Measurements from ENCODE around the gene ATP2A3.
"Not testable (repeated sequence)": the region's sequence is repeated elsewhere in the genome, so short reads cannot be mapped to it uniquely, and the experiment has no call there.

Gene ATP2A3

DNA sequence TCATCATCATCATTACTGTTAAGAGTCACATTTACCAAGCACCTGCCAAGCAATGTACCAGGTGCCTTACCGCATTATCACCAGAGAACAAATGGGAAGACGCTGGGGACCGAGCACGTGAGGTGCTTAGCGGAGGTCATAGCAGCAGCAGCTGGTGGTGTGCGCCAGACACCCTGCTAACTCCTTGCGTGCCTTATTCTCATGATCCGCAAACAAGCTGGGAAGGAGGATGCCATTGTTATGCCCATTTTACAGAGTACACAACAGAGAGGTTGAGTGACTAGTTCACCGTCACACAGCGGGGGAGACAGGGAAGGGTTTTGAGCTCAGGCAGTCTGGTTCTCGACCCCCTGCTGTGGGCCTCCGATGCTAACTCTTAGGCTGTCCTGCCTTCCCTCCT lies 7.3 kb downstream of the ATP2A3 start:
- in situ Hi-C loops (cut with MboI; ENCODE audit: low sequenced_read_pairs): no loop called here

DNA sequence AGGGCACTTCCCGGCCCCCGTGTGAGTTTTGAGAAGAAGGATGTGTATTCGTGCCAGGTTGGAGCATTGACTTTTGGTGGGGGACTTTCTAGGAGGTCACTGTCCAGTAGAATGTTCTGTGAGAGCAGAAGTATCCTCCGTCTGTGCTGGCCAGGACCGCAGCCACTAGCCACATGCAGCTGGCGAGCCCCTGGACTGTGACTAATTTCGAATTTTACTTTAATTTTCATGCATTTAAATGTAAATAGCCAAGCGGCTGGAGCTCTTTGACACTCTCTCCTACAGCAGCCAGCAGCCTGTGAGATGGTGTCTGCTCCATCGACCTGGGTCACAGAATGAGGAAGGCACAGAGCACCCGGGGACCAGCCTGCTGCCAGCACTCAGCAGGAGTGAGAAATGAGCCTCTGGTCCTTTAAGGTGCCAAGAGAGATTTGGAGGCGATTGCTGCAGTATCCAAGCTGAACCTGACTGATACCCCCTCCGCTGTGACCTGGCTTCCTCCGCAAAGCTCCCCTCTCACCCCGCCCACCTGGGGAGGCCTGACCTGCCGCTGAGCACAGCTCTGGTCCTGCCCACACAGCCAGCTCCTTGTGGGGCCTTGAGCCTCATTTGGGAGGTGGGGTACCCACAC lies 7.8 kb downstream of the ATP2A3 start:
- in situ Hi-C loops (cut with MboI; ENCODE audit: low sequenced_read_pairs): no loop called here

DNA sequence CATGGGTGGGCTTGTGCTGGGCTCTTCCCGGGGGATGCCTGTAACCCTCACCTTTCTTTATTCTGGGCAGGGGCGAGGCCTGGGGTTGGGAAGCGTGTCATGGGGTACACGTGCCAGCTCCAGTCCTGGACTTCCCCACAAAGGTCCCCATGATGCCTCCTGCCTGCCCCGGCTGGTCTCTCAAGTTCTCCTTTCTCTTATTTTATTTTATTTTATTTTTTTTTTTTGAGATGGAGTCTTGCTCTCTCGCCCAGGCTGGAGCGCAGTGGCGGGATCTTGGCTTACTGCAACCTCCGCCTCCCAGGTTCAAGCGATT lies 8.6 kb downstream of the ATP2A3 start:
- in situ Hi-C loops (cut with MboI; ENCODE audit: low sequenced_read_pairs): no loop called here

DNA sequence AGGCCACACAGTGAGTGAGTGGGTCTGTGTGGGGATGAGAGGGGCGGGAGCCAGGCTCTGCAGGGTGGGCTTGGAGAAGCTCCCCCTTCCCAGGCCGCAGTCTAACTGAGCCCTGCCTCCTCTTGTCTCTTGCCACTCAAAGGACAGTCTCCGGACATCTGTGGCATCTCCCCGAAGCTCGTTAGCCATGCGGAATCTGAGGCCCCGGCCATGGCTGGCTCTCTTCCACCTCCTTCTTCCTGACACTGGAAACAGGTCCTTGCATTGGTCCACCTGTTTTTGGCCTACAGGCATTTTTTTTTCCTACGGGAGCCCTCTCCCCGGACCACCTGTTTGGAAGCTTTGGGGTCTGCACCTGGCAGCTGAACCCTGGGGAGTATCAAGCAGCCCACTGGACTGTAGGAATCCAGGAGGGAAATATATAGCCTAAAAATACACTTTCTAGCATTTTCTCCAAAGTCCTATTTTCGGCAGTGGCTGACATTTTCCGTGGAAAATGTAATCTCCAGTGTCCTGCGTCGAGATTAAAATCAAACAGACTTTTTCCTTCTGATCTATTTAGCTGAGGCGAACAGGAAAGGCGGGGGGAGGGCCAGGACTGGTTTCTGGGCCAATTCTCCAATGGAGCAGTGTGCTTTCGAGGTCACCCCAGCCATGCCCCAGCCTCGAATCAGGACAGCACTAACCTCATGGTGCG lies 9.1 kb downstream of the ATP2A3 start:
- in situ Hi-C loops (cut with MboI; ENCODE audit: low sequenced_read_pairs): no loop called here

DNA sequence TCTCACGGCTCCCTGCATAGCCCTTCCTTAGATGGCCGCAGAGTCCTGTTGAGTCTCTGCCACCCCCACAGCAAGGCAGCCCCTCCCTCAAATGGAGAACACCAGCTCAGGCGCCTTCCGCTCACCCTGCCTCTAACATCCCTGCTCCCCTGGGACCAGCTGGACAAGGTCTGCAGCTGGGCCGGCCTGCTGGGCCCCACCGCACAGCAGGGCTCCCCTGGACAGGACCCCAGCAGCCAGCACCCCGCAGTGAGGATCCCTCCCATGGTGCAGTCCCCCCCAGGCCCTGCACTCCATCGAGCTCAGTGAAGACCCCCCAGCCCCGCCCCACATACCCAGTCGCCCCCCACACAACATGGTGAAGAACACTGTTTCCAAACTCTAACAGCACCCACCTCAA lies 10.2 kb downstream of the ATP2A3 start:
- in situ Hi-C loops (cut with MboI; ENCODE audit: low sequenced_read_pairs): no loop called here

DNA sequence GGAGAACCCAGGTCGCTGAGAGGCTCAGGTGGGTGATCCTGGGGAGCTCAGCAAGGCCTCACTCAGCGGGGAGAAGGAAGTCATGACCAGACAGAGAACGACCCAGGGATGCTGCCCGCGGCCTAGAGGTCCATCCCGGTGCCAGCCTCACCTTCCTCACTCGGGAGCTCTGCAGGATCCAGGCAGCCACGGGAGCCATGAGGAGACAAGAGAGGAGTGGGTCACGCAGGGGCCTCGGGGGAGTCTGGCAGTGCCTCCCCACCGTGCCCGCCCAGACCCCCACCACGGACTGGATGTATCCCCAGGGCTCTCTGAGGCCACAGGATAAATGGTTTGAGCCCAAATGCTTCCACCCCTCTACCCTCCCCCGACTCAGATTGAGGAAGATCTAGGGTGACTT lies 10.7 kb downstream of the ATP2A3 start:
- in situ Hi-C loops (cut with MboI; ENCODE audit: low sequenced_read_pairs): no loop called here

DNA sequence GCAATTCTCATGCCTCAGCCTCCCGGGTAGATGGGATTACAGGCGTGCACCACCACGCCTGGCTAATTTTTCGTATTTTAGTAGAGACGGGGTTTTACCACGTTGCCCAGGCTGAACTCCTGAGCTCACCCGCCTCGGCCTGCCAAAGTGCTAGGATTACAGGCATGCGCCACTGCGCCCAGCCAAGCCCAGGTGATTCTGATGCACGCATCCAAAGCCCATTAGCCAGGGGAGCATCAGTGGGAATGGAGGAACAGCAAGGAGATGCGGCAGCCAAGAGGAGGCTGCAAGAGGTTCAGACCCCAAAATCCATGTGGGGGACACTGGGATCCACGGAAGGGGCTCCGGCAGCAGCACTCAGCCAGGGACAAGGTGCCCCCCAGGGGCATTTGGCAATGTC lies 12.1 kb downstream of the ATP2A3 start:
- in situ Hi-C loops (cut with MboI; ENCODE audit: low sequenced_read_pairs): no loop called here

DNA sequence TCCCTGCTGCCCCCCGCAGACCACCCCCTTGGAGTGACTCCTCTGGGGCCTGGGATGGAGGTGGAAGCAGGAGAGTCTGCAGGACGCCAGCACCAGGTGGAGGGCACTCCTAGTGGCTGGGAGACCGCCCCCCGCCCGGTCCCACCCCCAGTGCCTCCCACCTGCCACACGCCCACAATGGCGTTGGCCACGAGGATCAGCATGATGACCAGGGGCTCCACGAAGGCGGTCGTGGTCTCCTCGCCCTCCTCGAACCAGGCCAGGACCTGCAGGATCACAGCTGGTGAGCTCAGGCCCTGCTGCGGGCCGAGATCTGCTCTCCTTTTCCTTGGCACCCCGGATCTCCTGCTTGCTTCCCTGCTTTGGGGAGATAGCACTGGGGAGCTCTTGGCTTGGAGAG lies 12.8 kb downstream of the ATP2A3 start:
- in situ Hi-C loops (cut with MboI; ENCODE audit: low sequenced_read_pairs): no loop called here

DNA sequence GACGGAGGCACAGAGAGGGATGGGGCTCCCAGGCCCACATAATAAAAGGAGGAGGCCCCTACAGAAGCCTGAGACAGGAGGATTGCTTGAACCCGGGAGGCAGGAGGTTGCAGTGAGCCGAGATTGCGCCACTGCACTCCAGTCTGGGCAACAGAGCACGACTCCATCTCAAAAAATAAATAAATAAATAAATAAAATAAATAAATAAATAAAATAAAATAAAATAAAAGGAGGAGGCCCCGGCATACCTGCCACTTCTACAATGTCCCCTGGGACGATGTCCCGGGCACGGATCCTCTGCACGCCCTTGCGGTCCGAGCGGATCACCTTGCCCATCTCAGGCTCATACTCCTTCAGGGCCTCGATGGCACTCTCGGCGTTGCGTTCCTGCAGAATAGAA lies 13.2 kb downstream of the ATP2A3 start:
- in situ Hi-C loops (cut with MboI; ENCODE audit: low sequenced_read_pairs): no loop called here

DNA sequence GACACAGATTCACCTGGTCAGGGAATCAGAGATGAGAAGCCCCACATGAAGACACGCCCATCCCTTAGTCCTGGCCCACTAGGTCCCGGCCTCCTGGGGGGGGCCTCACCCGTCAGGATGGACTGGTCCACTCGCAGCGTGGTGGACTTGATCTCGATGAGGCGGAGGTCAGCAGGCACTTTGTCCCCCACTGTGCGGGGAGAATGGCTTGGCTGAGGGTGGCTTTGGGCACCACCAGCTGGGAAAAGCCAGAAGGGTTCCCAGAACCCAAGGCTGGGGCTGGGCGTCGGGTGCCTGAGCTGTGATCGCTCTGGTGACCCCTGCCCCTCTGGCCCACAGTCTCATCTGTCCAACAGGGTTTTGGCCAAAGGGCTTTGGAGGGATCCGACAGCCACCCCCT lies 13.7 kb downstream of the ATP2A3 start:
- in situ Hi-C loops (cut with MboI; ENCODE audit: low sequenced_read_pairs): no loop called here

DNA sequence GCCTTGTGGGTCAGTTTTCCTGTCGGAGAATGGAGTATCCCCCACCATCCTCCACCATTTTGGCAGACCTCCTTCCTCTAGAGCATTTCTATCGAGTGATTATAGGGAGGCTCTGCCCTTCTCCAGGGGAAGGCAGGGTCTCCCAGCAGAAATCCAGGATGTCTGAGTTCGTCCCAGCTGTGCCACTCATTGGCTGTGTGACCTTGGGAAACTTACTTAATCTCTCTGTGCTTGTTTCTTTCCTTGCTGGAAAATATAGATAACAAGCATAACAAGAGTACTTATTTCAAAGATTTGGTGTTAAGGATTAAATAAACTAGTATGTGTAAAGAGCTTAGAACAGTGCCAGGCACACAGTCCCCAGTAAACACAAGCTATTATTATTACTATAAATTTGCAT lies 14.8 kb downstream of the ATP2A3 start:
- in situ Hi-C loops (cut with MboI; ENCODE audit: low sequenced_read_pairs): no loop called here

DNA sequence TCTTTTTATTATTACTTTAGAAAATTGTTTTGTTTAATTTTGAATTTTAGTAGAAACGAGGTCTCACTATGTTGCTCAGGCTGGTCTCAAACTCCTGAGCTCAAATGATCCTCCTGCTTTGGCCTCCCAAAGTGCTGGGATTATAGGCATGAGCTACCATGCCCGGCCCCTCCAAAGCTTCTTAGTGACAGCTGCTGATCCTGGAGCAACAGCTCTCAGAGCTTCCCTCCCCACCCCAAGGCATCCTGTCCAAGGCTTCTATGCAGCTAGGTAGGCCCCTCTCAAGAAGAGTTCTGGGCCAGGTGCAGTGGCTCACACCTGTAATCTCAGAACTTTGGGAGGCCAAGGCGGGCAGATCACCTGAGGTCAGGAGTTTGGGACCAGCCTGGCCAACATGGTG lies 15.7 kb downstream of the ATP2A3 start:
- in situ Hi-C loops (cut with MboI; ENCODE audit: low sequenced_read_pairs): not testable (repeated sequence)

DNA sequence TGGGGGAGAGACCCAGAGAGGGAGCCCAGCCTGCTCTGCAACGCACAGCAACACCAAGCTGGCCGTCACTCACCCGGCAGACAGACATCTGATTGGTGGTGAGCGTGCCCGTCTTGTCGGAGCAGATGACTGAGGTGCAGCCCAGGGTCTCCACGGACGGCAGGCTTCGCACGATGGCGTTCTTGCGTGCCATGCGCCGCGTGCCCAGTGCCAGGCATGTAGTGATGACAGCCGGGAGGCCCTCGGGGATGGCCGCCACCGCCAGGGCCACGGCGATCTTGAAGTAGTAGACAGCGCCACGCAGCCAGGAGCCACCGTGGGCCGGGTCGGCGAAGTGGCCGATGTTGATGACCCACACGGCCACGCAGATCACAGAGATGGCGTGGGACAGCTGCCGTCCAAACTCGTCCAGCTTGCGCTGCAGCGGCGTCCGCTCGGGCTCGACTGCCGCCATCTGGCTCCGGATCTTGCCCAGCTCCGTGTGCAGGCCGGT lies 16.9 kb downstream of the ATP2A3 start:
- in situ Hi-C loops (cut with MboI; ENCODE audit: low sequenced_read_pairs): no loop called here

DNA sequence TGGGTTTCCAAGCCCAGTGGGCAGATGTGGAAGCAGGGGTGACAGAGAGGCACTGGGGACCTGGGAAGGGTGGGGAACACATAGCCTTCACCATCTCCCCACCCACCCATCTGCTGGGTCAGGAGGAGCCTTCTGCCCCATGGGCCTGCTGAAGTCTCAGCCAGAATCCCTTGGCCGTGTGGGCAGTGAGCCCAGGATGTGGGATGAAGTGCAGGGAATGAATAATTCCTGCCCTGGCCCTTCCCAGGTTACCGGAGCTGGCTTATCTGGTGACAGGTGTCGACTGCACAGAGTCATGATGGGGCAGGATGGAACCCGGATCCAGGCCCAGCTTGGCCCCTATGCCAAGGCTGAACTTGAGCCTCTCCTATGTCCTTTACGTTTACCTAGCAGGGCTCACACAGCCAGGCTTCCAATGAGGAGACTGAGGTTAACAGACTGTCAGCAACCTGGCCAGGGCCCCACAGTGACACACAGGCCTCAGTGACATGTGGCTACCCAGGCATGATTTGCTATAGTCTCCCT lies 17.5 kb downstream of the ATP2A3 start:
- in situ Hi-C loops (cut with MboI; ENCODE audit: low sequenced_read_pairs): no loop called here

DNA sequence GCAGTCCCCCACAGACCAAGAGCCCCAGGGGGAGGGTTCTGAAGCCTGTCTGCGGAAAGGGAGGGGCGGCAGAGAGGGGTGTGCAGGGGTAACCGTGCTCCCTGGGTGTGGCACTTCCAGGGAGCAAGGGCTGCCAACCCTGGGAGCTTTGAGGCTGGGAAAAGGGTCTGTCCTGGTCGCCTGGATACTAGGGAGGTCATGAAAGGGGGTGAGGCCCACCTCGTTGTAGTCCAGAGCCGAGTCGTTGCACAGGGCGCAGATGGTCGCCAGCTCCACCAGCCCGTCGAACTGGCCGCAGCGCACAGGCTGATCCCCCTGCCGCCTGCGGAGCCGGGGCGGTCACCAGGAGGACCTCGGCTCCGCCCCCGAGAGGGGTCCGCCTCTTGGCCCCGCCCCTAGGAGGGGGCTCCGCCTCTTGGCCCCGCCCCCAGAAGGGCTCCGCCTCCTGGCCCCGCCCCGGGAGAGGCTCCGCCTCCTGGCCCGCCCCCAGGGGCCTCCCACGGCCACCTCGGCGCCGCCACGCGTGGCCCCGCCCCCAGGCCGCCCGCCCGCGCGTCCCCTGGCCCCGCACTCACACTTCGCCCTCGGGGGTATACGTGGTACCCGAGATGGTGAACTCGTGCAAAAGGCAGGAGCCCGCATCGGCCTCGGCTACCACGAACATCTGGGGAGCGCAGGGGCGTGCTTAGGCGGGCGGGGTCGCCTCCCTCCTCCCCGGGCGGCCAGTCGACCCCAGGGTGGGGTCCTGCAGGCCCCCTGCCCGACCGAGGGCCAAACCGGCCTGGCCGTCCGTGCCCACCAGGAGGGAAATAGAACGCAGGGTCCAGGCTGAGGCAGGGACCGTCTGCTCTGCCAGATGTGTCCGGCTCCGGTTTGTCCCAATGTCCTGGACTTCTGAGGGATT lies 19.5 kb downstream of the ATP2A3 start:
- in situ Hi-C loops (cut with MboI; ENCODE audit: low sequenced_read_pairs): no loop called here

DNA sequence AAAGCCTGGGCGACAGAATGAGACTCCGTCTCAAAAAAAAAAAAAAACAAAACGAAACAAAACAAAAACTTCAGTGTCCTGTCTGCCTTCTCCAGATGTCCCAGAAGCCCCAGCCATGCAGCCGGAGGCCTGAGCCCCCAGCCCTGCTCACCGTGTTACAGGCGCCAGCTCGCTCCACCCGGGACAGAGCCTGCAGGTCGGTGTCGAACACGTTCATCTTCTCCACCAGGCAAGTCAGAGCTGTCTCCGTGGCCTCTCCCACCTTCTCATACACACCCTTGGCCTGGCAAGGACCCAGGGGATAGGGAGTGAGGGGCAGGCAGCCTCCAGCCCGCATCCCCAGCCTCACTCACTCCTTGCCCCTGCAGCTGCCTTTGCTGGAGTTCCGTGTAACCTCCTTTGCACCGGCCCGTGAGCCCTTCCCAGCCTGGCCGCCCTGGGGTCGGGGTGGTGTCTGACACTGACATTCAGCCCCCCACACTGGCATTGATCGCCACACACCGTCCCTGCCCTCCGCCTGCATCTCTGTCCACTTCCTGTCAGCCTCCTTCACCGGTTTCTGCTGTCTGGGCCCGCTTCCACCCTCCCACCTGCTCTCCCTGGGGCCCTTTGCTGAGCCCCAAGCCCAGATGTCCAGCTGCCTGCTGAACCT lies 20.9 kb downstream of the ATP2A3 start:
- in situ Hi-C loops (cut with MboI; ENCODE audit: low sequenced_read_pairs): no loop called here

DNA sequence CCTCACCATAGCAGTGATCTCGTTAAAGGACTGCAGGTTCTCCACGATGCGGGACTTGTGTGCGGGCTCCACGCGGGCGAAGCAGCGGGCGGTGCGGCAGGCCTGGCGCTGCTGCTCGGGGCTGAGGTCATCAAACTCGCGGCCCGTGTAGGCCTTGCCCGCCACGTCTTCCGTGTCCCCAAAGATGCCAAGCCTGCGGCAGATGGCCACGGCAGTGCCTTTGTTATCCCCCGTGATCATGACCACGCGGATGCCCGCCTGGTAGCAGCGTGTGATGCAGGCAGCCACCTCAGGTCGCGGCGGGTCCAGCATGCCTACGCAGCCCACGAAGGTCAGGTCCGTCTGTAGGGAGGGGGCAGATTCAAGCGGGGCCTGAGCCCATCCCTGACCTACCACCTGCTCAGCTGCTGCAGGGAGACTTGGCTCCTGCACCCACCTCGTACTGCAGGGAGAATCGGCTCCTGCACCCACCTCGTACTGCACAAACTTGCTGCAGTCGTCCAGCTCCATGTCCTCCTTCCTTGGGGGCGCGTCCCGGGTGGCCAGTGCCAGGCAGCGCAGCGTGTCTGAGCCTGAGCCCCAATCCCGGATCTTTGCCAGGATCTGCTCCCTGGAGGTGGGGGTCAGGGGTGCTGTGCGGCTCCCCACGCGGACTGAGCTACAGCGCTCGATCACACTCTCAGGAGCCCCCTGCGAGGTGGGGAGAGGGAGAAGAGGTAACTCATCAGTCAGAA lies 23.1 kb downstream of the ATP2A3 start:
- in situ Hi-C loops (cut with MboI; ENCODE audit: low sequenced_read_pairs): no loop called here

DNA sequence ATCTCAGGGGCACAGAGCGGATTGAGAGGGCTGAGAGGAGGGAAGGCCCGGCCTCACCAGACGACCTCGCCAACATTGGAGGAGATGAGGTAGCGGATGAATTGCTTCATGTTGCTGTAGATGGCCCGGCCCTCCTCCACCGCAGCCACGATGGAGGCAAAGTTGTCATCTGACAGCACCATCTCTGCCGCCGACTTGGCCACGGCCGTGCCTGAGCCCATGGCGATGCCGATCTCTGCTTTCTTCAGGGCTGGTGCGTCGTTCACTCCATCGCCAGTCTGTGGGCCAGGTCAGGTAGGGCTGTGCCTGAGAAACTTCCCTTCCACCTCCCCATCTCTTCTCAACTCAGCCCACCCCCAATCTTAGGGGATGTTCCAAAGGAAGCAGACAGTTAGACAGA lies 26.9 kb downstream of the ATP2A3 start:
- in situ Hi-C loops (cut with MboI; ENCODE audit: low sequenced_read_pairs): no loop called here

DNA sequence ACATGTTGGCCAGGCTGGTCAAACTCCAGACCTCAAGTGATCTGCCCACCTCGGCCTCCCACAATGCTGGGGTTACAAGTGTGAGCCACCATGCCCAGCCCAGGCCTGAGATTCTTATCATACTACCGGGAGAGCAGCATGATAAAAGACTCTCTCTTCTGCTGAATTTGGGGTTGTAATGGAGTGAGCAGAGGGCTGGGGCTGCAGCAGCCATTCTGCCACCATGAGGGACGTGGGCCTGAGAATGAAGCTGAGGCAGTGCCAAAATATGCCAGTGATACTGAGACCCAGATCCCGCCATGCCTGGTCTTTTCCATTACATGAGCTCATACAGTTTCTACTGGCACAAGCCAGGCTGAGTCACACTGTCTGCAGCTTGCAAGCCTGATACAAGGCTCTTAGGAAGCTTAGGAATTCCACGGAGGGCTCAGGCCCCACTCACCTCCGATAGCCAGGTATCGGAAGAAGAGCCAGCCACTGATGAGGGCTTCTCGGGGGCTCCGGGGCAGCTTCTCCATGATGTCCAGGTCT lies 28.3 kb downstream of the ATP2A3 start:
- in situ Hi-C loops (cut with MboI; ENCODE audit: low sequenced_read_pairs): no loop called here

DNA sequence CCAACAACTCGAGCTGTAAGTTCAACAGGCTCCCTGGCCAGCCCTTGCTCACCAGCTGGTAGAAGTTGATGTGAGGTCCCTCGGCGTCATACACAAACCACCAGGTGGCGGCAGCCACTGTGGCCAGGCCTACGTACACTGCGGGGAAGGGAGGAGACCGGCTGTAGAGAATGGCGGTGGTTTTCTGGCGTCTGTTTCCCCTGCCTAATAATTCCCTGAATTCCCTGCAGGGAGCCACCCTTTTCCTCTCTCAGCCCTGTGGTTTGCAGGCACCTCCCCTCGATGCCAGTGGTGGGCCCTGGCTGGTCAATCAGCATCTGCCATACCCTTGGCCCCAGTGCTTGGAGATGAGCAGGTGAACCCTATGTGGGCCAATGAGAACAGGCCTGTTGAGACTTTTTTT lies 29.1 kb downstream of the ATP2A3 start:
- in situ Hi-C loops (cut with MboI; ENCODE audit: low sequenced_read_pairs): no loop called here

Measured in hTERT RPE-1 (cell line).